ENCODE measurements around the gene MAPK12. TPM values are rescaled to one million over a fixed set of nuclear protein-coding genes. Genes with fewer than 3 reads are reported as not detected.

Gene MAPK12
- total and polyA plus RNA-seq, 2 experiments from 2014 or later: 12.5 to 33.8 TPM

GRCh38 chr22:50215297-50216054 lies 46.0 kb downstream of the MAPK12 start:
- no peak overlapping the region for H3K4me3 ChIP-seq
- H3K4me1 ChIP-seq (ENCODE audit: insufficient read depth): no peaks in the 10 kb centered on the region
- H3K36me3 ChIP-seq (replicated peaks; ENCODE audit: insufficient read depth, low read depth): no peaks in the 10 kb centered on the region
- no peaks in the 10 kb centered on the region for H3K9me2 ChIP-seq (replicated peaks; ENCODE audit: insufficient read depth)
- whole genome bisulfite sequencing (ENCODE audit: low lambda C conversion rate, missing lambda C conversion rate): 96% methylated on average over 14 of the region's 17 CpGs
- H3K9me3 ChIP-seq (ENCODE audit: low read depth): no peaks in the 10 kb centered on the region
- TF ChIP-seq EZH2 (IDR thresholded peaks at IDR 0.05; ENCODE audit: borderline replicate concordance): no peak
- no peak for TF ChIP-seq EZH2phosphoT487 (IDR thresholded peaks at IDR 0.05; ENCODE audit: low read depth, severe bottlenecking, unreplicated experiment)
- TF ChIP-seq CTCF (IDR thresholded peaks at IDR 0.05; ENCODE audit: poor library complexity): no peak
- H3K79me2 ChIP-seq: peaks cover 34% of the 10 kb centered on the region
- no peak overlapping the region for H2AFZ ChIP-seq
- no peak overlapping the region for H3K4me2 ChIP-seq
- no peak for DNase-seq (ENCODE audit: low spot score)
- peaks cover 20% of the 10 kb centered on the region for H4K20me1 ChIP-seq (ENCODE audit: insufficient read depth, poor library complexity, severe bottlenecking)
- no peaks in the 10 kb centered on the region for H3K27me3 ChIP-seq
- no peak overlapping the region for H3K27ac ChIP-seq

- H2AFZ ChIP-seq: no peak overlapping the region
- H3K9me3 ChIP-seq (ENCODE audit: low read depth): no peaks in the 10 kb centered on the region
- H3K27me3 ChIP-seq: no peaks in the 10 kb centered on the region
- H3K36me3 ChIP-seq (replicated peaks; ENCODE audit: insufficient read depth, low read depth): no peaks in the 10 kb centered on the region
- H3K4me3 ChIP-seq: no peak overlapping the region
- H3K9me2 ChIP-seq (replicated peaks; ENCODE audit: insufficient read depth): no peaks in the 10 kb centered on the region
- H3K27ac ChIP-seq: no peak overlapping the region
- H3K4me1 ChIP-seq (ENCODE audit: insufficient read depth): no peaks in the 10 kb centered on the region
- no peak overlapping the region for H3K4me2 ChIP-seq
- peaks cover 43% of the 10 kb centered on the region for H3K79me2 ChIP-seq
- H4K20me1 ChIP-seq (ENCODE audit: insufficient read depth, poor library complexity, severe bottlenecking): peaks cover 28% of the 10 kb centered on the region
- TF ChIP-seq CTCF (IDR thresholded peaks at IDR 0.05; ENCODE audit: poor library complexity) (no peak), EZH2 (IDR thresholded peaks at IDR 0.05; ENCODE audit: borderline replicate concordance) (no peak), EZH2phosphoT487 (IDR thresholded peaks at IDR 0.05; ENCODE audit: low read depth, severe bottlenecking, unreplicated experiment) (no peak)
- WGBS (ENCODE audit: low lambda C conversion rate, missing lambda C conversion rate): 97% methylated on average over 9 of the region's 9 CpGs
- no peak for DNase-seq (ENCODE audit: low spot score)
Observed at GRCh38 chr22:50213263-50213662, 48.2 kb downstream of the MAPK12 start.

GRCh38 chr22:50211147-50211546 lies 50.3 kb downstream of the MAPK12 start:
- Histone ChIP-seq H3K79me2 (peaks cover 50% of the 10 kb centered on the region), H4K20me1 (ENCODE audit: insufficient read depth, poor library complexity, severe bottlenecking) (peaks cover 28% of the 10 kb centered on the region), H3K4me2 (no peak overlapping the region), H3K27me3 (no peaks in the 10 kb centered on the region), H3K27ac (no peak overlapping the region), H3K9me3 (ENCODE audit: low read depth) (no peaks in the 10 kb centered on the region), H3K4me3 (no peak overlapping the region), H3K4me1 (ENCODE audit: insufficient read depth) (no peaks in the 10 kb centered on the region), H3K9me2 (replicated peaks; ENCODE audit: insufficient read depth) (no peaks in the 10 kb centered on the region), H2AFZ (no peak overlapping the region), H3K36me3 (replicated peaks; ENCODE audit: insufficient read depth, low read depth) (no peaks in the 10 kb centered on the region)
- TF ChIP-seq EZH2phosphoT487 (IDR thresholded peaks at IDR 0.05; ENCODE audit: low read depth, severe bottlenecking, unreplicated experiment) (no peak), EZH2 (IDR thresholded peaks at IDR 0.05; ENCODE audit: borderline replicate concordance) (no peak)
- no peak for DNase-seq (ENCODE audit: low spot score)
- 96% methylated on average over 14 of the region's 14 CpGs for WGBS (ENCODE audit: low lambda C conversion rate, missing lambda C conversion rate)

DNA sequence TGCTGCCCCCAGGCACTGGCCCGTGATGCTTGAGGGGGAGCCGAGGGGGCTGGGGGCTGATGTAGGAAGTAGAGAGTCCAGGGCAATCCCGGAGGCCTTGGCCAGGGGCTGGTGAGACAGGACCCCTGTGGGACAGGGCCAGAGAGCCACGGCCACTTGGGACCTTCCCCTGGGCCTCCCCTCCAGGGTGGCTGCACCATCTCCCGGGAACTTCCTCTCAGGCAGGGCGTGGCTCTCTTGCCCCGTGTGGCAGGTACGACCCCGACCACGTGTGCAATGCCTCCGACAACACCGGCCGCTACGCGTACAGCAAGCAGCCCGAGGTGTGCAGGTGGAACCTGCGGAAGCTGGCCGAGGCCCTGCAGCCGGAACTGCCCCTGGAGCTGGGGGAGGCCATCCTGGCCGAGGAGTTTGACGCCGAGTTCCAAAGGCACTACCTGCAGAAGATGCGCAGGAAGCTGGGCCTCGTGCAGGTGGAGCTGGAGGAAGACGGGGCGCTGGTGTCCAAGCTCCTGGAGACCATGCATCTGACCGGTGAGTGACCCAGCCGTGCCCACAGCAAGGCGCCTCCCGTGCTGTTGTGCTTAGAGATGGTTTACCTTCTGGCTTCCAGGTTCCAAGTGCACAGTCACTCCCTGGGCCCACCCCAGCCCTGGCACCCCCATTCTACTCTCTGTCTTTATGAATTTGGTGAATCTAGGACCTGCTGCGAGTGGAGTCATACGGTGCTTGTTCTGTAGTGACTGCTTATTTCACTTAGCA lies 50.9 kb downstream of the MAPK12 start:
- TF ChIP-seq CTCF (IDR thresholded peaks at IDR 0.05; ENCODE audit: poor library complexity) (no peak), EZH2 (IDR thresholded peaks at IDR 0.05; ENCODE audit: borderline replicate concordance) (no peak), EZH2phosphoT487 (IDR thresholded peaks at IDR 0.05; ENCODE audit: low read depth, severe bottlenecking, unreplicated experiment) (no peak)
- H3K4me1 ChIP-seq (ENCODE audit: insufficient read depth): no peaks in the 10 kb centered on the region
- H3K4me3 ChIP-seq: no peak overlapping the region
- H3K9me3 ChIP-seq (ENCODE audit: low read depth): no peaks in the 10 kb centered on the region
- no peaks in the 10 kb centered on the region for H3K27me3 ChIP-seq
- WGBS (ENCODE audit: low lambda C conversion rate, missing lambda C conversion rate): 97% methylated on average over 30 of the region's 32 CpGs
- H3K36me3 ChIP-seq (replicated peaks; ENCODE audit: insufficient read depth, low read depth): no peaks in the 10 kb centered on the region
- H3K9me2 ChIP-seq (replicated peaks; ENCODE audit: insufficient read depth): no peaks in the 10 kb centered on the region
- peaks cover 54% of the 10 kb centered on the region for H3K79me2 ChIP-seq
- H2AFZ ChIP-seq: no peak overlapping the region
- H3K4me2 ChIP-seq: no peak overlapping the region
- no peak for DNase-seq (ENCODE audit: low spot score)
- H4K20me1 ChIP-seq (ENCODE audit: insufficient read depth, poor library complexity, severe bottlenecking): peaks cover 28% of the 10 kb centered on the region
- no peak overlapping the region for H3K27ac ChIP-seq

All from hepatocyte (in vitro differentiated cells).